ENCODE measurements around the gene KCND2. TPM values are rescaled to one million over a fixed set of nuclear protein-coding genes. Genes with fewer than 3 reads are reported as not detected.
"Not testable (repeated sequence)": the region's sequence is repeated elsewhere in the genome, so short reads cannot be mapped to it uniquely, and the experiment has no call there.

Gene KCND2
- total RNA-seq, 1 donor from 2014 or later, result 0.12 TPM

DNA sequence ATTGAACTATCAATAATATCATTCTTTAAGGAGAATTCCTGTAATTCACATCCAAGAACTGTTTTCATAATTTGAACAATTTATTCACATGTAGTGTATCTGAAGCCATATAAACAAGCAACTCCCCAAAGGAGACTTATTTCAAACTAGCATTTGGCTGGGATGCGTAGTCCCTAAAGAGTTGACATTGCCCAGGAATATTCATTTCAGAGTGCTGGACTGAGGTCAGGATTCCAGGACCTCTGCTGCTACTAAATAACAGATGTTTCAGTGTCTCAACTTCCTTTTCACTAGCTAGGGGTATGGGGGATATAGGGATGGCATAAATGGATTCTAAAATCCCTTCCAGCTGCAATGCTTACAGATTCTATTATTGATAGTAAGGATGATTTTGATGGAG is 408.0 kb downstream of the KCND2 start:
- no peak overlapping the region for H3K4me3 ChIP-seq (ENCODE audit: low read depth, low read length)
- TF ChIP-seq, protein P1, sequence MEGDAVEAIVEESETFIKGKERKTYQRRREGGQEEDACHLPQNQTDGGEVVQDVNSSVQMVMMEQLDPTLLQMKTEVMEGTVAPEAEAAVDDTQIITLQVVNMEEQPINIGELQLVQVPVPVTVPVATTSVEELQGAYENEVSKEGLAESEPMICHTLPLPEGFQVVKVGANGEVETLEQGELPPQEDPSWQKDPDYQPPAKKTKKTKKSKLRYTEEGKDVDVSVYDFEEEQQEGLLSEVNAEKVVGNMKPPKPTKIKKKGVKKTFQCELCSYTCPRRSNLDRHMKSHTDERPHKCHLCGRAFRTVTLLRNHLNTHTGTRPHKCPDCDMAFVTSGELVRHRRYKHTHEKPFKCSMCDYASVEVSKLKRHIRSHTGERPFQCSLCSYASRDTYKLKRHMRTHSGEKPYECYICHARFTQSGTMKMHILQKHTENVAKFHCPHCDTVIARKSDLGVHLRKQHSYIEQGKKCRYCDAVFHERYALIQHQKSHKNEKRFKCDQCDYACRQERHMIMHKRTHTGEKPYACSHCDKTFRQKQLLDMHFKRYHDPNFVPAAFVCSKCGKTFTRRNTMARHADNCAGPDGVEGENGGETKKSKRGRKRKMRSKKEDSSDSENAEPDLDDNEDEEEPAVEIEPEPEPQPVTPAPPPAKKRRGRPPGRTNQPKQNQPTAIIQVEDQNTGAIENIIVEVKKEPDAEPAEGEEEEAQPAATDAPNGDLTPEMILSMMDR (conservative IDR thresholded peaks at IDR 0.05; ENCODE audit: low read depth, low read length), result no peak
- no peak for DNase-seq (ENCODE audit: low read depth)

DNA sequence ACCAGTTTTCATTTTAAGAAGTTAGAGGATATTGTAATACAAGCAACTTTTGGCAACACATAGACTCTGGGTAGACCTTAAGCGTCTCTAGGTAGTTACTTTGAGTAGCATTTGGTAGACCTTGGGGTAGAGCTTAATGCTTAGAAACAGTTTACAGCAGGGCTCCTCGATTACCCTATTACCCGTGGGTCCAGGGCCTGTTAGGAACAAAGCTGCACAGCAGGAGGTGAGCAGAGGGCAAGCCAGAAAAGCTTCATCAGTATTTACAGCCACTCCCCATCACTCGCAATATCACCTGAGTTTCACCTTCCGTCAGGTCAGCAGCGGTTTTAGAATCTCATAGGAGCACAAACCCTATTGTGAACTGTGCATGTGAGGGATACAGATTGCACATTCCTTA is 411.5 kb downstream of the KCND2 start:
- no peak for DNase-seq (ENCODE audit: low read depth)
- TF ChIP-seq, protein P1 (conservative IDR thresholded peaks at IDR 0.05; ENCODE audit: low read depth, low read length), result no peak
- H3K4me3 ChIP-seq (ENCODE audit: low read depth, low read length), result no peak overlapping the region

DNA sequence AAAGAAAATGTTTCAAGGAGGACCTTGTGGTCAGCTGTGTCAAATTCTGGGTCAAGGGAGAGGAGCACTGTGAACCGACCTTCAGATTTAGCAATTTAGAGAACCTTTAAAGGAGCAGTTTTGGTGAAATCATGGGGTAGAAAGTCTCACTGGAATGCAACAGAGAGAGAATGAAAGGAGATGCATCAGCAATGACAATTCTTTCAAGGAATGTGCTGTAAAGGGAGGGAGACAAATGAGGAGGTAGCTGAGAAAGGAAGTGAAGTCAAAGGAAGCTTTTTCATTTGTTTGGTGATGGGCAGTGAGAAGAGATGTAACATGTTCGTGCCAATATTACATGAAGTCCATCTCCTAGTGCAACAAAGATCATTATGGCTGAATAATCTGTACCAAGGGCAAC is 418.9 kb downstream of the KCND2 start:
- H3K4me3 ChIP-seq (ENCODE audit: low read depth, low read length), result no peak overlapping the region
- no peak for DNase-seq (ENCODE audit: low read depth)
- TF ChIP-seq, protein P1 (conservative IDR thresholded peaks at IDR 0.05; ENCODE audit: low read depth, low read length), result no peak

DNA sequence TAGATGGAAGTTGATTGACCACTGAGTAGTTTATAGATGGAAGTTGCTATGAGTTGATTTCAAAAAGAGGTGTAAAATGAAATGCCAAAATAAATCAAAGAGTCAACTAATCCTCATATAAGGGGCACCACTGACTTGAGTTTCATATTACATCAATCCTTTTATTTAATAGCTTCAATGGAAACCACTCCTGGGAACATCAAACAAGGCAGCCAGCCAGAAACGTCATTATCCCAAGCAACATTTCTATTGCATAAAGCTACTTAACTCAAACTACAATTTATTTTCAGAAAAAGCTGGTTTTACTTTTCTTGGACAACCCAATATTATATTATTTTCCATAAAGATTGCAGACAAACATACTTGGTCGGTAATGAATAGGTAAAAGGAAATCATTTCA is 422.9 kb downstream of the KCND2 start:
- TF ChIP-seq, protein P1 (conservative IDR thresholded peaks at IDR 0.05; ENCODE audit: low read depth, low read length), result no peak
- no peak overlapping the region for H3K4me3 ChIP-seq (ENCODE audit: low read depth, low read length)
- DNase-seq (ENCODE audit: low read depth), result no peak

DNA sequence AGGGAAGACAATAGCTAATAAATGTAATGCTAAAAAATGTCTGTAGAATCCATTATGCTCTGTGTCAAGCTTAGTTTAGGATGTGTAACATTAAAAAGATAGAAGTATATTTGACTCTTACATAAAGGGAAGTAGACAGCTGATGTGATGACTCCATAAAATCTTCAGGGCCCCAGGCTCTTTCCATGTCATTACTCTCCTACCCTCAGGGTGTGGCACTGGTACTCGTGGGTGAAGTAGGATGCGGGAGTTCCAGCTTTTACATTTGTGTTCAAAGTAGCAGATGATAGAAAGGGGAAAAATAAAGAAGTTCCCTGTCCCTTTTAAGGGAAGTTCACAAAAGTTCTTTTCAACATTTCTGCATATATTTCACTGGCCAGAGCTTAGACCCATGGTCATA is 427.8 kb downstream of the KCND2 start:
- TF ChIP-seq, protein P1 (conservative IDR thresholded peaks at IDR 0.05; ENCODE audit: low read depth, low read length), result no peak
- no peak for DNase-seq (ENCODE audit: low read depth)
- no peak overlapping the region for H3K4me3 ChIP-seq (ENCODE audit: low read depth, low read length)

DNA sequence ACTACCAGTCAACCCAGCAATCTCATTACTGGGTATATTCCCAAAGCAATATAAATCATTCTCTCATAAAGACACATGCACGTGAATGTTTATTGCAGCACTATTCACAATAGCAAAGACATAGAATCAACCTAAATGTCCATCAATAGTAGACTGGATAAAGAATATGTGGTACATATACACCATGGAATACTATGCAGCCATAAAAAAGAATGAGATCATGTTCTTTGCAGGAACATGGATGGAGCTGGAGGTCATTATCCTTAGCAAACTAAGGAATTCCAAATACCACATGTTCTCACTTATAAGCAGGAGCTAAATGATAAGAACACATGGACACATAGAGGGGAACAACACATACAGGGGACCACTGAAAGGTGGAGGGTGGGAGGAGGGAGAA is 429.4 kb downstream of the KCND2 start:
- DNase-seq (ENCODE audit: low read depth); H3K4me3 ChIP-seq (ENCODE audit: low read depth, low read length): not testable (repeated sequence)

DNA sequence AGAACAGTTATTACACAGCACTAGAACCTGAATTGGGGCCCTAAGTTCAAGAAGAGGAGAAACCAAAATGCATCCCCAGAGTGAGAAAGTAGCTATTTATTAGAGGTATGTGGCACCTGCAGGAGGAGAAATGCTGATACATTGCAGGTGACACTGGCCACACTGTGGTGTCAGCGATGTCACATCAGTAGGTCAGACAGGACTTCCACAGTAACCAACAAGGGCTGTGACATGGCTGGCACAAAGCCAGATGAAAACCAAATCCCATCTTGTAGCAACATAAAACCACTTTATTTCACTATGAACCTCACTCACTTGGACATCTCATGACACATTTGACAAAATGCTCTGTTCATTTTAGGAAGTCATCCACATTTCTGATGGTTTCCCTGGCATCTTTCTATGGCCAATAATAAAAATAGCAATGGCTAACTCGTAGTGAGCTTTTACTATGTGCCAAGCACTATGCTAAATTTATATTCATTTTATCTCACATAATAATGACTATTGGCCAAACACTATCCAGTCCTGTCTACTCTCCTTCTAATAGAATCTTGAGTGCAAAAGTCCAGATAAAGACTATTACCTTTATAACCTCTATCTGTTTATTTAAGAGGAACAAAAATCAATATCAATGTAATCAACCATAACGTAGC is 430.7 kb downstream of the KCND2 start:
- TF ChIP-seq, protein P1 (conservative IDR thresholded peaks at IDR 0.05; ENCODE audit: low read depth, low read length), result no peak
- DNase-seq (ENCODE audit: low read depth), result no peak

More for the DNA sequence above, 430.7 kb downstream of the KCND2 start:
- H3K4me3 ChIP-seq (ENCODE audit: low read depth, low read length), result no peak overlapping the region

Measured in epithelial cell of proximal tubule (primary cell).